ENCODE data around the gene ADGRA1.

Gene ADGRA1

DNA sequence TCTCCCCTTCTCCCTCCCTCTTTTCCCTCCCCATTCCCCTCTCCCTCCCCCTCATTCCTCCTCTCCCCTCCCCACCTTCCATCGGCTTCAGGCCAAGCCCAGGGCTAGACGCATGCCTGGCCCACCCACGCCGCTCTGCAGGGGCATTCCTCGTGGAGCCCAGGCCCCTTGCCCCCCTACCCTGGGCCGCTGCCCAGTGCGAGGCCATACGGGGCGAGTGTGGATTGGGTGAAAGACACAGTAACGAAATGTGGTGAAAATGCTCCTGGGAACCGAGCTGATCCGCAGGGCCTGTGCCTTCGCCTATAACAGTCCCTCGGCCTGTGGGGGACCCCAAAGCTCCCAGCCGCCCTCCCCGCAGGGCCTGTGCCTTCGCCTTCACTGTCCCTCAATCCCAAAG is 28.3 kb downstream of the ADGRA1 start:
- Histone ChIP-seq H3K9me3 (ENCODE audit: control insufficient read depth, low read length) (peaks cover 16% of the 10 kb centered on the region), H2BK5ac (ENCODE audit: low read depth, low read length, poor library complexity, severe bottlenecking) (no peak overlapping the region), H3K4ac (ENCODE audit: low read depth in 1 of 2, low read length in 2 of 2) (no peak overlapping the region), H3K4me2 (ENCODE audit: low read length, poor library complexity, severe bottlenecking) (no peak overlapping the region), H3K23ac (ENCODE audit: low read length in 2 of 2) (no peak overlapping the region), H2BK120ac (ENCODE audit: low read depth, low read length) (no peak overlapping the region), H3K9ac (ENCODE audit: low read length) (no peak overlapping the region), H3K79me1 (replicated peaks; ENCODE audit: low read length, poor library complexity, severe bottlenecking) (no peaks in the 10 kb centered on the region), H3K27ac (ENCODE audit: low read length, poor library complexity, severe bottlenecking) (no peak overlapping the region), H3K18ac (ENCODE audit: low read depth in 1 of 2, low read length in 2 of 2) (no peak overlapping the region), H3K14ac (ENCODE audit: low read length in 2 of 2) (no peak overlapping the region), H2AK5ac (ENCODE audit: low read length, severe bottlenecking) (no peak overlapping the region), H3K36me3 (ENCODE audit: control insufficient read depth in 1 of 2, insufficient read depth in 2 of 2, low read depth in 1 of 2, low read length in 2 of 2) (no peaks in the 10 kb centered on the region), H4K8ac (ENCODE audit: low read length) (no peak overlapping the region), H3K4me1 (ENCODE audit: control insufficient read depth, insufficient read depth, low read depth, low read length) (no peaks in the 10 kb centered on the region), H3K4me3 (ENCODE audit: insufficient read depth in 1 of 2, low read depth in 1 of 2, low read length in 2 of 2) (no peak overlapping the region), H2BK12ac (ENCODE audit: low read length in 2 of 2) (no peak overlapping the region), H4K91ac (ENCODE audit: low read length) (no peak overlapping the region), H3K27me3 (ENCODE audit: control insufficient read depth in 1 of 2, insufficient read depth in 1 of 2, low read length in 2 of 2) (no peaks in the 10 kb centered on the region), H2BK15ac (ENCODE audit: low read depth, poor library complexity, severe bottlenecking) (no peak overlapping the region), H2AFZ (ENCODE audit: low read depth, low read length) (no peak overlapping the region)
- WGBS: 71% methylated on average over 17 of the region's 17 CpGs
- DNase-seq: no peak

DNA sequence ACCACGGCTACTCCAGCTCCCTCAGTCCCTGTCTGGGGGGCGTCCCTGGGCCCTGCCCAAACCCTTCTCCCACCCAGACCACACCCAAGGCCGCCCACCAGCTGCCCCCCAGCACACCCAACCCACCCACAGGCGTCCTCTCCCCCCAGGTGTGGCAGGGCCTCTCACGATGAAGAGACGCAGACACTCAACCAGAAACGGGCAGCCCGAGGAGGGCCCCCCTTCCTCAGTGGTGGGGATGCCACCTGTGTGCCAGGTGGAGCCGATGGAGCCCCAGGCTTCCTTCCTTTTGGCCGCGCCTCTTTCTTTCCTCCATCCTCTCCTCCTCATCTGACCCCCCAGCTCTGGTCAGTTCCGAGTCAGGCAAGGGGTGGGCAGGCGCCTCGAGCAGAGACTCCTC is 28.7 kb downstream of the ADGRA1 start:
- no peak overlapping the region for H4K91ac ChIP-seq (ENCODE audit: low read length)
- H2BK5ac ChIP-seq (ENCODE audit: low read depth, low read length, poor library complexity, severe bottlenecking): no peak overlapping the region
- no peak overlapping the region for H3K18ac ChIP-seq (ENCODE audit: low read depth in 1 of 2, low read length in 2 of 2)
- no peak overlapping the region for H4K8ac ChIP-seq (ENCODE audit: low read length)
- H3K14ac ChIP-seq (ENCODE audit: low read length in 2 of 2): no peak overlapping the region
- no peak overlapping the region for H2AFZ ChIP-seq (ENCODE audit: low read depth, low read length)
- no peaks in the 10 kb centered on the region for H3K79me1 ChIP-seq (replicated peaks; ENCODE audit: low read length, poor library complexity, severe bottlenecking)
- no peaks in the 10 kb centered on the region for H3K27me3 ChIP-seq (ENCODE audit: control insufficient read depth in 1 of 2, insufficient read depth in 1 of 2, low read length in 2 of 2)
- H3K27ac ChIP-seq (ENCODE audit: low read length, poor library complexity, severe bottlenecking): no peak overlapping the region
- 77% methylated on average over 14 of the region's 14 CpGs for WGBS
- no peak overlapping the region for H3K4ac ChIP-seq (ENCODE audit: low read depth in 1 of 2, low read length in 2 of 2)
- H3K4me3 ChIP-seq (ENCODE audit: insufficient read depth in 1 of 2, low read depth in 1 of 2, low read length in 2 of 2): no peak overlapping the region
- no peak overlapping the region for H2BK15ac ChIP-seq (ENCODE audit: low read depth, poor library complexity, severe bottlenecking)
- no peaks in the 10 kb centered on the region for H3K36me3 ChIP-seq (ENCODE audit: control insufficient read depth in 1 of 2, insufficient read depth in 2 of 2, low read depth in 1 of 2, low read length in 2 of 2)
- peaks cover 16% of the 10 kb centered on the region for H3K9me3 ChIP-seq (ENCODE audit: control insufficient read depth, low read length)
- no peak overlapping the region for H2BK12ac ChIP-seq (ENCODE audit: low read length in 2 of 2)
- no peak overlapping the region for H3K9ac ChIP-seq (ENCODE audit: low read length)
- H3K4me2 ChIP-seq (ENCODE audit: low read length, poor library complexity, severe bottlenecking): no peak overlapping the region
- no peak overlapping the region for H2BK120ac ChIP-seq (ENCODE audit: low read depth, low read length)
- no peak for DNase-seq
- H3K23ac ChIP-seq (ENCODE audit: low read length in 2 of 2): no peak overlapping the region
- no peak overlapping the region for H2AK5ac ChIP-seq (ENCODE audit: low read length, severe bottlenecking)
- no peaks in the 10 kb centered on the region for H3K4me1 ChIP-seq (ENCODE audit: control insufficient read depth, insufficient read depth, low read depth, low read length)

DNA sequence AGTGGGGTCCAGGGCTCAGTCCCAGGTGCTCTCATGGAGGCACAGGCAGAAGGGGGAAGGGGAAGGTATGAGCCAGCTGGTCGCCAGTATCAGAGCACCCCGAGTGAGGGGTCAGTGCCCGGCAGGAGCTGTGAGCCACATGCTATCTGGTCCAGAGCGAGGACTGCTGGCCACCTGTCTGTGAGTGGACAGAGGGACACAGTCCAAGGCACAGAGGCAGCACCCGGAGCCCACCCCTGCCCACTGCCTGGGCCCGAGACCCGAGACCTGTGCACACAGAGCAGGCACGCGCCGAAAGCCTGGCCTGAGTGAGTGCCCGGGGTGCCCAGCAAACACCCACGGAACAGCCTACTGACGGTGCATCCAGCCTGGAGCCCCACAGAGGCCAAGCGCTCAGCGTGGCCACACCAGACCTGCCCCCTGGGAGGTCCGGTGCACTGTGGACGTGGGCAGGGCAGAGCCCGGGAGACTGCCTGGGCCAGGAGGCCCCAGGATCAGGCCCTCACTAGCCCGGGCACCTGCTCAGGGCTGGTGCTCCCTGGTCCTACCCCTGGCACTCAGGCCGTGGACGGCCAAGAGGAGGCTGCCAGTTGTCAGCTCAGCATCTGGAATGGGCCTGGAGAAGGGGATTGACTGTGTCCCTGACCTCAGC is 29.4 kb downstream of the ADGRA1 start:
- Histone ChIP-seq H3K27ac (ENCODE audit: low read length, poor library complexity, severe bottlenecking) (no peak overlapping the region), H2AFZ (ENCODE audit: low read depth, low read length) (no peak overlapping the region), H3K18ac (ENCODE audit: low read depth in 1 of 2, low read length in 2 of 2) (no peak overlapping the region), H3K4me2 (ENCODE audit: low read length, poor library complexity, severe bottlenecking) (no peak overlapping the region), H3K27me3 (ENCODE audit: control insufficient read depth in 1 of 2, insufficient read depth in 1 of 2, low read length in 2 of 2) (no peaks in the 10 kb centered on the region), H4K8ac (ENCODE audit: low read length) (no peak overlapping the region), H3K9me3 (ENCODE audit: control insufficient read depth, low read length) (peaks cover 16% of the 10 kb centered on the region), H2BK5ac (ENCODE audit: low read depth, low read length, poor library complexity, severe bottlenecking) (no peak overlapping the region), H4K91ac (ENCODE audit: low read length) (no peak overlapping the region), H2BK15ac (ENCODE audit: low read depth, poor library complexity, severe bottlenecking) (no peak overlapping the region), H2BK12ac (ENCODE audit: low read length in 2 of 2) (no peak overlapping the region), H3K14ac (ENCODE audit: low read length in 2 of 2) (no peak overlapping the region), H3K79me1 (replicated peaks; ENCODE audit: low read length, poor library complexity, severe bottlenecking) (no peaks in the 10 kb centered on the region), H3K4me1 (ENCODE audit: control insufficient read depth, insufficient read depth, low read depth, low read length) (no peaks in the 10 kb centered on the region), H2AK5ac (ENCODE audit: low read length, severe bottlenecking) (no peak overlapping the region), H3K9ac (ENCODE audit: low read length) (no peak overlapping the region), H3K23ac (ENCODE audit: low read length in 2 of 2) (no peak overlapping the region), H2BK120ac (ENCODE audit: low read depth, low read length) (no peak overlapping the region), H3K4me3 (ENCODE audit: insufficient read depth in 1 of 2, low read depth in 1 of 2, low read length in 2 of 2) (no peak overlapping the region), H3K36me3 (ENCODE audit: control insufficient read depth in 1 of 2, insufficient read depth in 2 of 2, low read depth in 1 of 2, low read length in 2 of 2) (no peaks in the 10 kb centered on the region), H3K4ac (ENCODE audit: low read depth in 1 of 2, low read length in 2 of 2) (no peak overlapping the region)
- WGBS: 87% methylated on average over 21 of the region's 21 CpGs
- no peak for DNase-seq

DNA sequence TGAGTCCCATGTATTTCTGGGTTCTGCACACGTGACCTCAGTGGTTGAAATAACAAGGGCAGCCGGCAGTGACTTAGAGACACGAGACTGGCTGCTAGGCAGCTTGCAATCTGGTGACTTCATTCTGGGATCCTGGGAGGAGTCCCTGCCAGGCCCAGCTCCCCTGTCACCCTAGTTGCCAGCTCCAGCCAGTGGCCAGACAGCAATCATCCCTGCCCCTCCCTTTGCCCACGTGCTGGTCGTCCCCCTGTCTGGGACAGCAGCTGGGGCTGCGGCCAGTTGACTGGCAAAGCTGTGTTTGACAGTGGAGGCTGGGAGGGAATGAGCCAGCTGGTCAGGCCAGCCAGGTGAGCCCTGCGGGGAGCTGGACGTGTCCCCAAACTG is 30.0 kb downstream of the ADGRA1 start:
- 67% methylated on average over 8 of the region's 8 CpGs for WGBS
- no peak overlapping the region for H2BK15ac ChIP-seq (ENCODE audit: low read depth, poor library complexity, severe bottlenecking)

More for the DNA sequence above, 30.0 kb downstream of the ADGRA1 start:
- Histone ChIP-seq H2AK5ac (ENCODE audit: low read length, severe bottlenecking) (no peak overlapping the region), H4K91ac (ENCODE audit: low read length) (no peak overlapping the region), H3K27ac (ENCODE audit: low read length, poor library complexity, severe bottlenecking) (no peak overlapping the region), H3K9me3 (ENCODE audit: control insufficient read depth, low read length) (peaks cover 16% of the 10 kb centered on the region), H3K23ac (ENCODE audit: low read length in 2 of 2) (no peak overlapping the region), H2BK5ac (ENCODE audit: low read depth, low read length, poor library complexity, severe bottlenecking) (no peak overlapping the region), H3K4me2 (ENCODE audit: low read length, poor library complexity, severe bottlenecking) (no peak overlapping the region), H3K79me1 (replicated peaks; ENCODE audit: low read length, poor library complexity, severe bottlenecking) (no peaks in the 10 kb centered on the region), H2BK120ac (ENCODE audit: low read depth, low read length) (no peak overlapping the region), H4K8ac (ENCODE audit: low read length) (no peak overlapping the region), H3K4me1 (ENCODE audit: control insufficient read depth, insufficient read depth, low read depth, low read length) (no peaks in the 10 kb centered on the region), H3K18ac (ENCODE audit: low read depth in 1 of 2, low read length in 2 of 2) (no peak overlapping the region), H3K4ac (ENCODE audit: low read depth in 1 of 2, low read length in 2 of 2) (no peak overlapping the region), H3K27me3 (ENCODE audit: control insufficient read depth in 1 of 2, insufficient read depth in 1 of 2, low read length in 2 of 2) (peaks cover 0 to 2% of the 10 kb centered on the region in 2 experiments), H3K4me3 (ENCODE audit: insufficient read depth in 1 of 2, low read depth in 1 of 2, low read length in 2 of 2) (no peak overlapping the region), H3K9ac (ENCODE audit: low read length) (no peak overlapping the region), H3K36me3 (ENCODE audit: control insufficient read depth in 1 of 2, insufficient read depth in 2 of 2, low read depth in 1 of 2, low read length in 2 of 2) (no peaks in the 10 kb centered on the region), H3K14ac (ENCODE audit: low read length in 2 of 2) (no peak overlapping the region), H2BK12ac (ENCODE audit: low read length in 2 of 2) (no peak overlapping the region), H2AFZ (ENCODE audit: low read depth, low read length) (no peak overlapping the region)
- no peak for DNase-seq

Measured in mesenchymal stem cell (in vitro differentiated cells and primary cell).